IPS DF 4.7 (cell line): ENCODE measurements around the gene ZDHHC1.
"Not testable (repeated sequence)": the region's sequence is repeated elsewhere in the genome, so short reads cannot be mapped to it uniquely, and the experiment has no call there.

Source experiments
- DNase-seq: peaks from one replicate; pipeline ENCODE4 v3.0.0-alpha.2; 2013; ENCODE audit warnings: low spot score; ENCODE audit errors: extremely low read depth

Gene ZDHHC1

DNA sequence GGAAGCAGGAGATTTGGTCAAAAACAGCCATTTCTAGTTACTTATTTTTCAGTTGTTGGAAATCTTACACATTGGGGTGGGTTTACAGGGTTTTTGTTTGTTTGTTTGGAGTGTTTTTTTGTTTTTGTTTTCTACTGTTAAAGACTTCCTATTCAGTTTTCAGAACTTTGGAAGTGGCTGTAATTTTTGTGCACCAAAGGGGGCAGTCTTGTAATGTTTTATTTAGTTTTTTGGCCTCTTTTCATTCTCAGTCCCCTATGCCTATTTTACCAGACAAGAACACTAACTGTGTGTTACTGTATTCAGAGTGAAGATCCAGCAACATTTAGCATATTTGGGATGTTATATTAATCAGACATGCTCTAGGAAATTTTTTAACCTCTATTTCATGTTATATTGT lies 43.6 kb downstream of the ZDHHC1 start:
- DNase-seq = no peak

DNA sequence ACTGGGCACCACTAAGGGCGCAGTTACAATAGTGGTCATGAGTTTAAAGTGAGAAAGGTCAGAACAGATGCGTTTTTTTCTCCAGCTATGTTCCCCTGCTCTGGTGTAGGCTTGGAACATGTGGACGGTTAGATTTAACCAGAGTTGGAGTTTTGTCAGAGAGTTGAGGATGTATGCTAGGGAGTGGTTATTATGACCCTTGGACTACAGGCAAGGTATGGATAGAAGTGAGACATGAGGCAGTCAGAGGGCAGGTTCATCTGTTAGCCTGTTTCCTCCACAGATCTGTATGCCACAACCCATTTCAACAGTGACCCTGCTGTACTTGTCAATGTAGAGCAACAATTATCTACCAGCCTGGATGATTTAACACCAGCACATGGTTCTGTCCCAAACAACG lies 45.6 kb downstream of the ZDHHC1 start:
- no peak for DNase-seq

DNA sequence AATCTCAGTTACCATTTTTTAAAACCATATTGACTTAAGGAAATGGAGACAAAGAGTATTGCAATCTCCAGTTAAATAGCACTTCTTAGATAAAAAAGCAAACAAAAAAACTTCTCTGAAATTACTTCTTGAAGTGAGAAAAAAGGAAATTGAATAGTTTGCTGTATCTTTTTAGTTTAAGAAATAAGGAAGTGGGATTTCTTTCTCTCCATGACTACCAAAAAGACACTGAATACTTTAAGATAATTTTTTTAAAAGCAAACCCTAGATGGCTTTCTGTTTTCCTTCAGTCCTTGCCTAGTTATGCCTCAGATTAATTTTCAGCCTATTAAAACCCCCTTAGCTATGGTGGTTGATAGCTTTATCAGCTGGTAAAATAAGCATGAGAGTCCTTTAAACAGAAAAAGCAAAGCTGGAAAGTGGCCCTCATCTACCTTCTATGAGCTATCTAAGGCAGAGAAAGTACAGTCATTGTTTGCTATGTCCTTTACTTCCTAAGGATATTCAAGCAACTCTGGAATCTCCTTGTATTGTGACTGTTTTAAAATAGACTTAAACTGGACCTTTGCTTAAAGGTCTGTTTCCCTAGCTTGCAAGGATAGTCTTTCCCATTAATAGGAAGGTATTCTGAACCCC lies 51.6 kb downstream of the ZDHHC1 start:
- no peak for DNase-seq

DNA sequence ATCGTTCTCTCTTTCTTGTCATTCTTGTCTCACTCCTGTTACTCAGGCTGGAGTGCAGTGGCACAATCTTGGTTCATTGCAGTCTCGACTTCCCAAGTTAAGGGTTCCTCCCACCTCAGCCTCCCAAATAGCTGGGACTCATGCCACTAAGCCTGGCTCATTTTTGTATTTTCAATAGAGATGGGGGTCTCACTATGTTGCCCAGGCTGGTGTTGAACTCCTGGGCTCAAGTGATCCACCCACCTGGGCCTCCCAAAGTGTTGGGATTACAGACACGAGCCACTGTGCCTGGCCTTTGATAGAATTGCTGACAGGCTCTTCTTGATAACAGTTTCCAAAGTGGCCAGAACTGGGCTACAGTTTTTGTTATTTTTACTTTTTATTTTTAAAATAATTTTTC lies 55.2 kb downstream of the ZDHHC1 start:
- no peak for DNase-seq

DNA sequence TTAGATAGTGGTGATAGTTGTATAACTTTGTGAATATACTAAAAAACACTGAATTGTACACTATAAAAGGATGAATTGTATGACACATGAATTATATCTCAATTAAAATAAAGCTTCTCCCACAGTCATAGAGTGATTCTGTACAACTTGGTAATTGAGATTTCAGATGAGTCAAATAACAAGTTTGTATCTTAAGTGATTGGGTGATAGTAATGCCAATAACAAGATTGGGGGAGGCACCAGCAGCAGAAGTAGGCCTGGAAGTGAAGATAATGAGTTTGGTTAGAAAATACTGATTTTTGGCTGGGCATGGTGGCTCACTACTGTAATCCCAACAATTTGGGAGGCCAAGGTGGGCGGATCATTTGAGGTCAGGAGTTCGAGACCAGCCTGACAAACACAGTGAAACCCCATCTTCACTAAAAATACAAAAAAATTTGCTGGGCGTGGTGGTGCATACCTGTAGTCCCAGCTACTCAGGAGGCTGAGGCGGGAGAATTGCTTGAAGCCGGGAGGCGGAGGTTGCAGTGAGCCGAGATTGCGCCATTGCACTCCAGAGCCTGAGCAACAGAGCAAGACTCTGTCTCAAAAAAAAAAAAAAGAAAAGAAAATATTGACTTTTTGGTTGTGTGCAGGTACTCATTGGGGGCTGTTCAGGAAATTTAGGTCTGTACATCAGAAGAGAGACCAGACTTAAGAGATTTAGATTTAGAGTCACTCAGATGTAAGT lies 56.6 kb downstream of the ZDHHC1 start:
- not testable (repeated sequence) for DNase-seq

DNA sequence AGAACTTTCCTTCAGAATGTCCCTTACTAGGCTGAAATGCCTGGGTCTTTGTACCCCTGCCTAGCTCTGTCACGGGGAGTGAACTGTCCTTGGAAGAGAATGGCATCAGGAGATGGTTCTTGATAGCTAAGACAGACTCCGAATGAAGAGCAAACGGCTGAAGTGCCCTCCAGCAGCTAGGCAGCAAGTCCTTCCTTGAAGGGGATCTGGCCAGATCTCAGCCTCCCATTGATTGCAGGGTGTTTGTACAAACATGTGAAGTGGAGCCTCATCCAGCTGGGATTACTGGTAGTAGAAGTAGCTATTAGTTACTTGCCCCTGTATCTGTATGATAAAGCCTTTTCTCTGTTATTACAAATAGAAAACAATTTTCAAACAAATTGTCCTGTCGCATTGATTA lies 58.7 kb downstream of the ZDHHC1 start:
- no peak for DNase-seq

DNA sequence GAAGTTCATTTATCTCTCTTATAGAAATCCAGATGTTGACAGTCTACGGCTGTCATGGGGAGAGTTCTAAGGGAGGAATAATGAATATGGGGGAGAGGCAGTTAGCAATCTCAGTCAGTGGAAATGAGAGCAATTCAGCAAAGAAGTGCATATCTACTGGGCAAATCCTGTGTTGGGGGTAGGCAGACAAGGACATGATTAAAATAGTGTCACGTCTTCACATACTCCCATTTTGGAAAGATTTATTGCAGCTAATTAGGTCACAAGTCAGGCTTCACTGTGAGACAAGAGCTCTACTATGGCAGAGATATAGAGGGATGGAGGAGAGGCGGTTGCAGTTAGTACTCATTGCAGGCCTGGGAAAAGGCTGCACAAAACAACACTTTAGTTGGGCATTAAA lies 59.9 kb downstream of the ZDHHC1 start:
- no peak for DNase-seq

DNA sequence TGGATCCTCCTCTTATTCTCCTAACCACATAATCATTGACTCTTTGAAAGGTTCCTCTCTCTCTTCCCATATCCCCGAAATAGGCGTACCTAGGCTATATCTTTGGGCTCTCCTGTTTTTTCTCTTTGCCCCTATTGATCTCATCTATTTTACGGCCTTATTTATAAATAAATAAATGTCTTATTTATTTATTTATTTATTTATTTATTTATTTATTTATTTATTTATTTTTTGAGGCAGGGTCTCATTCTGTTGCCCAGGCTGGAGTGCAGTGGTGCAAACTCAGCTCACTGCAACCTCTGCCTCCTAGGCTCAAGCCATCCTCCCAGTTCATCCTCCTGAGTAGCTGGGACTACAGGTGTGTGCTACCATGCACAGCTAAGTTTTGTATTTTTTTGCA lies 63.8 kb downstream of the ZDHHC1 start:
- DNase-seq = not testable (repeated sequence)

DNA sequence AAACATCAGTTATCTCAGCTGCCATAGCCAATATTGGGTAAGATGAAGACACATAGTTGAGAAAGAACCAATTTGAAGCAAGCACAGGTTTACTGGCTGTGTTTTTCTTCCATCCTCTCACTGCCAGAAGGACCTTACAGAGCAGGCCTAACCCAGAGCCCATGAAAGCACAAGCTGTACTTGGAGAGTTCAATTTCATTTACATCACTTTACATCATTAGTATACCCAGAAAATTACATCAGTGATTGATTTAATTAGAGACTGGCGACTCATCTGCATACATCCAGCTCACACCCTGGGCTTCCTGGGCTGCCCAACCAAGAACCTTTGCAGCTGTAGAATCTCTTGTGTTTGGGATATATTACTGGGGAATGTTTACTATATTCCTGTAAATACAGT lies 66.0 kb downstream of the ZDHHC1 start:
- no peak for DNase-seq

DNA sequence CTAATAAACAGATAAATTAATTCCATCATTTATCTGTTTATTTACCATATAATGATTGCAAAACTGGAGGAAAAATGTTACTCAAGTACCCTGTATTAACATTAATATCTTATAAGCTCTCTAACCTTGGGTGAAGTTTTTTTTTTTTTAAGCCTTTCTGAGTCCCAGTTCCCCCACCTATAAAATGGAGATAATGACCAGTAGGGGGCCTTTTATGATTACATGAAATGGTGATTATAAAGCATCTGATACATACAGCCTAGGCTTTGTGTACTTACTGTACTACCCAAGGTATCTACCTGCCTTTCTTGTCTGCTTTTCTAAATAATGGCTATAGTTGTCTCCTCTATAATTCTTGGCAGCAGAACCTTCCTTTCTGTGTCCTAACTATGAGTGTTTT lies 67.1 kb downstream of the ZDHHC1 start:
- no peak for DNase-seq

DNA sequence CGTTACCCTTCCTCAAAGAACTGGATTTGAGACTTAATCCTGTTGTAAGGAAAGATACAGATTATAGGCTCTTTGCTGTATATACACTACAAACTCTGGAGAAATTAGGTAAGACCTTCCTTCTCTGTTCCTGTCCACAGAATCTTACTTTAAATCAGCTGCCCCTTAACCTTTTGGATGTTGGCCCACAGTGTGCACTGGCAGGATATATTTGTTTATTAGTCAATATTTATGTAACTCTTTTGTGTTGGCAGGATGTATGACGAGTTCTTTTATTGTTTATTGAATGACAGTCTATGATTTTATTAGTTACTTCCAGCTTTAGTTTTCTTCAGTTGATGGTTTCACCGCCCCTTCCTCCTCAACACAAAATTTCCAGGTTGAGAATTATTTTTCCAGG lies 69.9 kb downstream of the ZDHHC1 start:
- no peak for DNase-seq

DNA sequence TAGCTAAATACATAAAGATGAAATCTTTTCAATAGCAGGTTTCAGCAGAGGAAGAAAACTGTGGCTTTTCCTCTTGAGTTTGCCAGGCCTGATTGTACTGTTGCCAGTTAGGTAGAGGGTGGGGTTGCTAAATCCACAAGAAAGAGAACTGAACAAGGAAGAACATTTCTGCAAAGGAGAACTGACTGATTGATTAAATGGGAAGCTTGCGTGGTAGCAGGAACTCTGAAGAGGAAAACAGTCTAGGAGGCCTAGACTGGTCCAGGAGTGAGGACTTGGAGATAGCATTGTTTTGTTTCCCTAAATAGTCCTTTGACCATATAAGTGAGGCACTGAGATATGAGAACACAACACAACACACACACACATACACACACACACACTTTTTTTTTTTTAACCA lies 70.9 kb downstream of the ZDHHC1 start:
- DNase-seq = no peak
